ENCODE data around the gene NDUFB6. TPM values are rescaled to one million over a fixed set of nuclear protein-coding genes. Genes with fewer than 3 reads are reported as not detected.
"Not testable (repeated sequence)": the region's sequence is repeated elsewhere in the genome, so short reads cannot be mapped to it uniquely, and the experiment has no call there.

Gene NDUFB6
- 50.3 and 97.5 TPM in 2 replicates for total RNA-seq
- 169 and 251 TPM in 2 replicates for polyA plus RNA-seq

DNA sequence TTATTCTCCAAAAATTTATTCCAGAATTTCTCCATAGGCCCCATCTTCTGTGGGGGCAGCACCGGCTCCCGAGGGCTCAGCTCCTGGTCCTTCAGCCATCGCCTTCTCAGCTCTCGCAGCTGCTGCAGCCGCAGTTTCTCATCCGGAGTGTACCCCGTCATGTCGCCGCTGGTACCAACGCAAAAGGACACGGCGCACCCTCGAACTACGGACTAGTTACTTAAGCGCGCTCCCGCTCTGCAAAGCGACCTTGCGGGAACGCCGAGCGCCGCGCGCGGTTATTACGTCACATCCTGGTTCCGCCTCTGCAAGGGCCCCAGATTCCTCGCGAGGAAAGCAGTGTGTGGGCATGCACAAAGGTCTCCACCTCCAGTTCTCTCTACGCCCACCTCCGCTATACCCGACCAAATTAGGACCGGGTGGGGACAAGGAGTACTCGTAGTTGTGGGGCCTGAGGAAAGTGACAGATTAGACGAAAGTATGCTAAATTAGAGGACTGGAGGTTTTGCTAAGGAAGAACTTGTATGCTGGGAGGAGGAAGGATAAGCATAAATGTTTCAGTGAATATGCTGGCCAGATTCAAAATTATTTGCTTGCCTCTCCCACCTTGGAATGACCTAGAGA is at the start of gene NDUFB6:
TSS of gene NDUFB6 (minus strand) at position 260 of the 624 bp plus-strand sequence. CDS start at position 161, 99 bp downstream.
- Histone ChIP-seq H3K36me3 (no peaks in the 10 kb centered on the region), H3K4me1 (ENCODE audit: low read depth) (peaks cover 11% of the 10 kb centered on the region), H3K4me3 (peak within 1 kb of the TSS; percentile 81), H3K27me3 (no peaks in the 10 kb centered on the region), H3K27ac (peak within 1 kb of the TSS; percentile 99), H3K9me3 (ENCODE audit: low read depth) (no peaks in the 10 kb centered on the region)
- TF ChIP-seq, protein P1, sequence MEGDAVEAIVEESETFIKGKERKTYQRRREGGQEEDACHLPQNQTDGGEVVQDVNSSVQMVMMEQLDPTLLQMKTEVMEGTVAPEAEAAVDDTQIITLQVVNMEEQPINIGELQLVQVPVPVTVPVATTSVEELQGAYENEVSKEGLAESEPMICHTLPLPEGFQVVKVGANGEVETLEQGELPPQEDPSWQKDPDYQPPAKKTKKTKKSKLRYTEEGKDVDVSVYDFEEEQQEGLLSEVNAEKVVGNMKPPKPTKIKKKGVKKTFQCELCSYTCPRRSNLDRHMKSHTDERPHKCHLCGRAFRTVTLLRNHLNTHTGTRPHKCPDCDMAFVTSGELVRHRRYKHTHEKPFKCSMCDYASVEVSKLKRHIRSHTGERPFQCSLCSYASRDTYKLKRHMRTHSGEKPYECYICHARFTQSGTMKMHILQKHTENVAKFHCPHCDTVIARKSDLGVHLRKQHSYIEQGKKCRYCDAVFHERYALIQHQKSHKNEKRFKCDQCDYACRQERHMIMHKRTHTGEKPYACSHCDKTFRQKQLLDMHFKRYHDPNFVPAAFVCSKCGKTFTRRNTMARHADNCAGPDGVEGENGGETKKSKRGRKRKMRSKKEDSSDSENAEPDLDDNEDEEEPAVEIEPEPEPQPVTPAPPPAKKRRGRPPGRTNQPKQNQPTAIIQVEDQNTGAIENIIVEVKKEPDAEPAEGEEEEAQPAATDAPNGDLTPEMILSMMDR (IDR thresholded peaks at IDR 0.05; ENCODE audit: low read depth, low read length) = no peak
- DNase-seq (ENCODE audit: low read depth in 1 of 2, low spot score in 1 of 2) = peak; percentile 96 to 97

DNA sequence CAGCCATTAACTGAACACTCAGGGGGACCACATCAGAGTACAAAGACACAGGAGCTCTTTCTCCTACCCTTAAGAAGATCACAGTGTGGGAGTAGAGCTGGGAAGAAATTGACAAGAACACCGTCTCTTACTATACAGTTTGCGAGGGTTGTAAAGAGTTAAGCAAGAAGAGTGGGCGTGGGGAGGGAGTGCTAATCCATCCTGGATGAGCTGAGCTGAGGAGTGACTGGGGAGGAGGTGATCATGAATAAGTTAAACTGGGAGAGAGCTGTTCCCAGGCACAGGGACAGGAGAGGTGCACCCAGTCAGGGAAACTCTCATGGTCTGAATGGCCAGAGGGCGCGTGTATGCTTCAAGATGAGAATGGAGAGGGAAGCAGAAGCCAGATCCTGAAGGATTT is 45.3 kb upstream of the NDUFB6 start:
- no peak for DNase-seq (ENCODE audit: low read depth in 1 of 2, low spot score in 1 of 2)
- Histone ChIP-seq H3K4me1 (ENCODE audit: low read depth) (no peaks in the 10 kb centered on the region), H3K4me3 (no peak overlapping the region), H3K36me3 (no peaks in the 10 kb centered on the region), H3K27ac (no peak overlapping the region), H3K27me3 (no peaks in the 10 kb centered on the region), H3K9me3 (ENCODE audit: low read depth) (no peaks in the 10 kb centered on the region)
- TF ChIP-seq, protein P1 (IDR thresholded peaks at IDR 0.05; ENCODE audit: low read depth, low read length) = no peak

DNA sequence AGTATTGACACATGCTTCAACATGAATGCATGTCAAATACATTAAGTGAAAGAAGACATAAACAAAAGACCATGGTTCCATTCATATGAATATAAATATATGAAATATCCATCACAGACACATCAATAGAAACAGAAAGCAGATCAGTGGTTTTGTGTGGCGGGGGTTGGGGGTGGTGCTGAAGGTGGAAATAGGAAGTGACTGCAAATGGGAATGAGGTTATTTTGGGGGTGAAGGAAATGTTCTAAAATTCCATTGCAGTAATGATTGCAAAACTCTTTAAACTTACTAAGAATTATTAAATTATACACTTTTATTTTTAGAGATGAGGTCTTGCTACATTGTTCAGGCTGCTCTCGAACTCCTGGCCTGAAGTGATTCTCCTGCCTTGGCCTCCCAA is 33.9 kb upstream of the NDUFB6 start:
- no peak for DNase-seq (ENCODE audit: low read depth in 1 of 2, low spot score in 1 of 2)

GRCh38 chr9:32603914-32604852 is 31.2 kb upstream of the NDUFB6 start:
- H3K27me3 ChIP-seq = no peaks in the 10 kb centered on the region
- no peak for DNase-seq (ENCODE audit: low read depth in 1 of 2, low spot score in 1 of 2)
- H3K36me3 ChIP-seq = no peaks in the 10 kb centered on the region
- no peaks in the 10 kb centered on the region for H3K9me3 ChIP-seq (ENCODE audit: low read depth)
- TF ChIP-seq, protein P1 (IDR thresholded peaks at IDR 0.05; ENCODE audit: low read depth, low read length) = no peak
- no peaks in the 10 kb centered on the region for H3K4me1 ChIP-seq (ENCODE audit: low read depth)
- no peak overlapping the region for H3K27ac ChIP-seq
- H3K4me3 ChIP-seq = no peak overlapping the region

More for the DNA sequence above, 33.9 kb upstream of the NDUFB6 start:
- Histone ChIP-seq H3K9me3 (ENCODE audit: low read depth) (no peaks in the 10 kb centered on the region), H3K27ac (no peak overlapping the region), H3K4me1 (ENCODE audit: low read depth) (no peaks in the 10 kb centered on the region), H3K36me3 (no peaks in the 10 kb centered on the region), H3K4me3 (no peak overlapping the region), H3K27me3 (no peaks in the 10 kb centered on the region)
- TF ChIP-seq, protein P1 (IDR thresholded peaks at IDR 0.05; ENCODE audit: low read depth, low read length) = no peak

GRCh38 chr9:32599021-32599420 is 26.1 kb upstream of the NDUFB6 start:
- not testable (repeated sequence) for H3K27me3 ChIP-seq; DNase-seq (ENCODE audit: low read depth in 1 of 2, low spot score in 1 of 2); H3K4me3 ChIP-seq; H3K27ac ChIP-seq; H3K9me3 ChIP-seq (ENCODE audit: low read depth); H3K4me1 ChIP-seq (ENCODE audit: low read depth); H3K36me3 ChIP-seq

DNA sequence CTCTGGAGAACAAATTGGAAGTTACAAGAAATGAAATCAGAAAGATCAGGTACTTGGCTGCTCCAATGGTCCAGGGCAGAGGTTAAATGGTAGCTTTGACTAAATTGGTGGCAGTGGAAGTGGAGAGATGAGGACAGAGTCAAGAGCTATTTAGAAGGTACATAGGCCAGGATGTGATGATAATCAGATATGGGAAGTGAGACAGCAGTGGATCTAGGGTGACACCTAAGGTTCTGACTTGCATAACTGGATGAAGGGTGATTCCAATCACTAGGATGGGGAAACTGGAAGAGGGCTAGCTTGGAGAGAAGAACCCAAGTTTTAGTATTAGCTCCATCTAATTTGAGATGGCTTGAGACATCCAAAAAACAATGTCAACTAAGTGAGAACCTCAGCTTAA is 24.0 kb upstream of the NDUFB6 start:
- TF ChIP-seq, protein P1 (IDR thresholded peaks at IDR 0.05; ENCODE audit: low read depth, low read length) = no peak
- Histone ChIP-seq H3K4me1 (ENCODE audit: low read depth) (no peaks in the 10 kb centered on the region), H3K27ac (no peak overlapping the region), H3K27me3 (no peaks in the 10 kb centered on the region), H3K9me3 (ENCODE audit: low read depth) (no peaks in the 10 kb centered on the region), H3K4me3 (no peak overlapping the region), H3K36me3 (no peaks in the 10 kb centered on the region)
- no peak for DNase-seq (ENCODE audit: low read depth in 1 of 2, low spot score in 1 of 2)
